ENCODE results near the gene OR8H1. TPM values are rescaled to one million over a fixed set of nuclear protein-coding genes. Genes with fewer than 3 reads are reported as not detected.

OR8H1 gene
- total RNA-seq, 4 donors from 2014 or later, result not detected

DNA sequence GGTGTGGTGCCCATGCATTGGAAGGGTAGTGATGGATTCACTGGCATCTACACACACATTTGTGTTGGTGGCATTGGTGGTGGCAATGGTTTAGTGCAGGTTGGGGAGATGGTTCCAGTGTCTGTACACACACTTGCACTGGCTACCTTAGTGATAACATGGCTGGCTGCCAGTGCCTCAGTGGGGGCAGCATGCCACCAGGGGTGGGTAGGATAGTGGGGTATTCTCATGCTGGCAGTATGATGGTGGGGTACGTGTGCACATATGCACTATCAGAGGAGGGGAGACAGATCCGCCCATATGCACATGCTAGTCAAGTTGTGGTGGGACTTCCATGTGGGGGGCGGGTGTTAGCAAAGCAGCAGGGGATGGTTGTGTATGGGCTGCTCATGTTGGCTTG is 15.8 kb upstream of the OR8H1 start:
- Histone ChIP-seq H3K36me3 (no peaks in the 10 kb centered on the region), H3K27ac (no peak overlapping the region), H3K27me3 (no peaks in the 10 kb centered on the region), H3K9me3 (no peaks in the 10 kb centered on the region), H3K4me1 (no peaks in the 10 kb centered on the region), H3K4me3 (no peak overlapping the region)
- no peak for TF ChIP-seq POLR2A (IDR thresholded peaks at IDR 0.05)
- TF ChIP-seq, protein P1, sequence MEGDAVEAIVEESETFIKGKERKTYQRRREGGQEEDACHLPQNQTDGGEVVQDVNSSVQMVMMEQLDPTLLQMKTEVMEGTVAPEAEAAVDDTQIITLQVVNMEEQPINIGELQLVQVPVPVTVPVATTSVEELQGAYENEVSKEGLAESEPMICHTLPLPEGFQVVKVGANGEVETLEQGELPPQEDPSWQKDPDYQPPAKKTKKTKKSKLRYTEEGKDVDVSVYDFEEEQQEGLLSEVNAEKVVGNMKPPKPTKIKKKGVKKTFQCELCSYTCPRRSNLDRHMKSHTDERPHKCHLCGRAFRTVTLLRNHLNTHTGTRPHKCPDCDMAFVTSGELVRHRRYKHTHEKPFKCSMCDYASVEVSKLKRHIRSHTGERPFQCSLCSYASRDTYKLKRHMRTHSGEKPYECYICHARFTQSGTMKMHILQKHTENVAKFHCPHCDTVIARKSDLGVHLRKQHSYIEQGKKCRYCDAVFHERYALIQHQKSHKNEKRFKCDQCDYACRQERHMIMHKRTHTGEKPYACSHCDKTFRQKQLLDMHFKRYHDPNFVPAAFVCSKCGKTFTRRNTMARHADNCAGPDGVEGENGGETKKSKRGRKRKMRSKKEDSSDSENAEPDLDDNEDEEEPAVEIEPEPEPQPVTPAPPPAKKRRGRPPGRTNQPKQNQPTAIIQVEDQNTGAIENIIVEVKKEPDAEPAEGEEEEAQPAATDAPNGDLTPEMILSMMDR (IDR thresholded peaks at IDR 0.05), result no peak
- no peak for DNase-seq

DNA sequence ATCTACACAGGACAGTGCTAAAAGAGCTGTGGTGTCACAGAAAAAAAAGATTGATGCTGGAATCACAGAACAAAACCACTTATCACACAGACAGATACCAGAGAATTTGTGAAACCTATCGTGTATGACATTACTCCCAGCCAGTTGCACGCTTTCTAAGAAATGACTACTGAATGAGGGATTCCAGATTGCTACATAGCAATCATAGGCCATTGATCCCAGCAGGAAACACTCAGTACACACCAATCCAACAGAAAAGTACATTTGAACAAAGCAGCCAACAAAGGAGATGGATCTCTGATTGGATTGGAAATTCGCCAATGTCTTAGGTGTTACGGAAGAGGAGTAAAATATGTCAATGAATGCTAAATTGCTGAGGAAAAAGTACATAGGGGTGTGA is 4.8 kb upstream of the OR8H1 start:
- H3K9me3 ChIP-seq, result no peaks in the 10 kb centered on the region
- DNase-seq, result no peak
- no peak overlapping the region for H3K4me3 ChIP-seq
- H3K4me1 ChIP-seq, result no peaks in the 10 kb centered on the region
- H3K27me3 ChIP-seq, result no peaks in the 10 kb centered on the region
- H3K27ac ChIP-seq, result no peak overlapping the region
- H3K36me3 ChIP-seq, result no peaks in the 10 kb centered on the region
- TF ChIP-seq, protein P1 (IDR thresholded peaks at IDR 0.05), result no peak
- TF ChIP-seq POLR2A (IDR thresholded peaks at IDR 0.05), result no peak

DNA sequence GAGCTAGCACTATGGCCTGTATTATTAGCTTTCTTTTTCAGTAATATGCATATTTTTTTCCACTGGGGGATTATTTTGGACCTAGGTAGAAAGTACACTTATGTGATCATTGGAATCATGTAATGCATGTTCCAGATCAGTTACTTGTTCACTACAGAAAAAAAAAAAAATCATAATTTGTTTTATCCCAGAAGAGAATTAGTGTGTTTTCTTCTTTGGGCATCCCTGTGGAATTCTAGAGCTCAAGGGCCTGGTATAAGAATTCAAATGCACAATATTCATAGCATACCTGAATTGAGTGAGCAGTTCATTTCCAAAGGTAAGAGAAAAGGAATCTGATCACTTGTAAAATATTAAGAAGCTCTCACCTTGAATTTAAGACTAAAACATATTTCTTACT is 18.2 kb downstream of the OR8H1 start, which contains the start of gene OR5T1:
Gene OR5T1 (plus strand): TSS at position 301 of the 400 bp plus-strand sequence. CDS start 1,485 bp downstream, outside the sequence.
- H3K27me3 ChIP-seq, result no peaks in the 10 kb centered on the region
- no peaks in the 10 kb centered on the region for H3K9me3 ChIP-seq
- no peaks in the 10 kb centered on the region for H3K36me3 ChIP-seq
- no peaks in the 10 kb centered on the region for H3K4me1 ChIP-seq
- TF ChIP-seq POLR2A (IDR thresholded peaks at IDR 0.05), result no peak
- TF ChIP-seq, protein P1 (IDR thresholded peaks at IDR 0.05), result no peak
- H3K27ac ChIP-seq, result no peak within 1 kb of the TSS
- no peak within 1 kb of the TSS for H3K4me3 ChIP-seq
- no peak for DNase-seq

DNA sequence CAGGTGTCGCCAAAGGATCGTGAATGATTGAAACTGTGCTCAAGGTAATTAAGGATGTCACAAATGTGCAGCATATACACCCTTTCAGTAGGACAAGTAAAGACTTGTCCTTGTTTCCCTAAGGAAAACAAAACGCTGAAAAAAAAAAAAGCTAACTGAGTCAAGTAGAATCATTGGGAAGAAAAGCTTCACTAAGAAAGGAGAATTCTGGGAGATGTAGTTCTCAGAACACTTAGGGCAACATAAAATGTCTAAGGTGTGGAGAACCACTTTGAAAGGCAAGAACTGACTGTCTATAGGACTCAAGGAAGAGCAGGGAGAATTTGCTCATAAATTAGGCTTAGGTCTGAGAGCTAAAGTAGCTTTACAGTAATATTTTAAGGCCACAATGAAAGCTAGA is 21.0 kb downstream of the OR8H1 start:
- Histone ChIP-seq H3K27me3 (no peaks in the 10 kb centered on the region), H3K4me1 (no peaks in the 10 kb centered on the region), H3K36me3 (no peaks in the 10 kb centered on the region), H3K27ac (no peak overlapping the region), H3K9me3 (no peaks in the 10 kb centered on the region), H3K4me3 (no peak overlapping the region)
- no peak for TF ChIP-seq POLR2A (IDR thresholded peaks at IDR 0.05)
- TF ChIP-seq, protein P1 (IDR thresholded peaks at IDR 0.05), result no peak
- DNase-seq, result no peak

DNA sequence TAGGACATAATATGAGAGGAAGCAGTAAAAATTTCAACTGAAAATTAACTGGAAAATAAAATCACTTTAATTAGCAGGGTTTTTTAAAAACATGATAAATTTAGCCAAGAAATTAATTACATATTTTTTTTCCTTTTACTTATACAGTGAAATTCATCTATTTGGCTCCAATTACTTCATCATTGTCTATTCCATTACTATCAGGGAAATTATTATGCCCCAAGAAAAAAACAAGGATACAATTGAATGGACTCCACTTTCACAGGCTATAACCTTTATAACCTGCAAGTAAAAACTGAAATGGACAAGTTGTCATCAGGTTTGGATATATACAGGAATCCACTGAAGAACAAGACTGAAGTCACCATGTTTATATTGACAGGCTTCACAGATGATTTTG is 40.1 kb downstream of the OR8H1 start, which contains the start of gene OR5T3:
Gene OR5T3 (plus strand): TSS at position 301 of the 400 bp plus-strand sequence. CDS start 0 bp downstream, at position 301.
- H3K4me1 ChIP-seq, result no peaks in the 10 kb centered on the region
- no peaks in the 10 kb centered on the region for H3K36me3 ChIP-seq
- H3K4me3 ChIP-seq, result no peak within 1 kb of the TSS
- H3K27ac ChIP-seq, result no peak within 1 kb of the TSS
- no peak for DNase-seq
- TF ChIP-seq, protein P1 (IDR thresholded peaks at IDR 0.05), result no peak
- no peak for TF ChIP-seq POLR2A (IDR thresholded peaks at IDR 0.05)
- H3K27me3 ChIP-seq, result no peaks in the 10 kb centered on the region
- peaks cover 0 to 4% (median 0%) of the 10 kb centered on the region in 4 donors for H3K9me3 ChIP-seq

Other genes with a start within 250 kb of the OR8H1 start
- gene OR8I2, start 198.9 kb downstream of the OR8H1 start, total RNA-seq, result not detected
- gene OR8H2, start 188.6 kb downstream of the OR8H1 start, total RNA-seq, result not detected
- gene OR8H3, start 169.9 kb downstream of the OR8H1 start, total RNA-seq, result not detected
- not detected for gene OR8J3, start 152.1 kb downstream of the OR8H1 start, total RNA-seq
- not detected for gene OR8K5, start 131.9 kb downstream of the OR8H1 start, total RNA-seq
- gene OR5J2, start 115.6 kb downstream of the OR8H1 start, total RNA-seq, result not detected
- not detected for gene OR5T2, start 58.0 kb downstream of the OR8H1 start, total RNA-seq
- gene OR5T3, start 40.0 kb downstream of the OR8H1 start, total RNA-seq, result not detected
- gene OR5T1, start 18.1 kb downstream of the OR8H1 start, total RNA-seq, result not detected
- gene OR8K3, start 22.9 kb upstream of the OR8H1 start, total RNA-seq, result not detected
- not detected for gene OR8K1, start 53.8 kb upstream of the OR8H1 start, total RNA-seq
- not detected for gene OR8J1, start 62.0 kb upstream of the OR8H1 start, total RNA-seq
- gene OR8U1, start 83.4 kb upstream of the OR8H1 start, total RNA-seq, result not detected
- not detected for gene OR5AL1, start 120.4 kb upstream of the OR8H1 start, total RNA-seq
- not detected for gene OR5M3, start 181.1 kb upstream of the OR8H1 start, total RNA-seq
- not detected for gene OR5M8, start 199.1 kb upstream of the OR8H1 start, total RNA-seq